ENCODE results near the gene SCYGR4. TPM values are rescaled to one million over a fixed set of nuclear protein-coding genes. Genes with fewer than 3 reads are reported as not detected.

Gene SCYGR4
- total RNA-seq, 1 donor from 2014 or later: not detected

DNA sequence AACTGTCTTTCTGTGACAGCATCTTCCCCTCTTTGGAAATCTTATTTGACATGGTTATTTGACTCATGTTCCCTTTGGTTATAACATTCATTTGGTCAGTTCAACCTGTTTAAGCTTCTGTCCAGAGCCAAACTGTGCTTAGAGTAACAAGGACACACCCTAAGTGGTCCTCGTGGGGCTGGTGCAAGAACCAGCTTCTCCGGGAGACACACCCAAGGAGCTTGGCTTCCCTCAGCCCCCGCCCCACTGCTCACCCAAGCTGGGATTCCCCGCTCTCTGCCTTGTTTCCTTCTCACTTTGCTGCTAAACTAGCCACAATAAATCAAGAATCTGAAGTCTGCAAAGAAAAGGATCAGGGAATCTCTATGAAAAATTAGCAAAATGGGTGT lies 4.0 kb upstream of the SCYGR4 start:
- H3K4me3 Mint-ChIP-seq (ENCODE audit: unreplicated experiment): no peak overlapping the region
- DNase-seq: no peak
- H3K4me1 Mint-ChIP-seq (ENCODE audit: low read depth, unreplicated experiment): peaks cover 13% of the 10 kb centered on the region
- no peak overlapping the region for H3K27ac Mint-ChIP-seq (ENCODE audit: unreplicated experiment)
- H3K27me3 Mint-ChIP-seq (ENCODE audit: unreplicated experiment): peaks cover 6% of the 10 kb centered on the region
- peaks cover 2% of the 10 kb centered on the region for H3K9me3 Mint-ChIP-seq (ENCODE audit: unreplicated experiment)
- TF ChIP-seq, protein P1, sequence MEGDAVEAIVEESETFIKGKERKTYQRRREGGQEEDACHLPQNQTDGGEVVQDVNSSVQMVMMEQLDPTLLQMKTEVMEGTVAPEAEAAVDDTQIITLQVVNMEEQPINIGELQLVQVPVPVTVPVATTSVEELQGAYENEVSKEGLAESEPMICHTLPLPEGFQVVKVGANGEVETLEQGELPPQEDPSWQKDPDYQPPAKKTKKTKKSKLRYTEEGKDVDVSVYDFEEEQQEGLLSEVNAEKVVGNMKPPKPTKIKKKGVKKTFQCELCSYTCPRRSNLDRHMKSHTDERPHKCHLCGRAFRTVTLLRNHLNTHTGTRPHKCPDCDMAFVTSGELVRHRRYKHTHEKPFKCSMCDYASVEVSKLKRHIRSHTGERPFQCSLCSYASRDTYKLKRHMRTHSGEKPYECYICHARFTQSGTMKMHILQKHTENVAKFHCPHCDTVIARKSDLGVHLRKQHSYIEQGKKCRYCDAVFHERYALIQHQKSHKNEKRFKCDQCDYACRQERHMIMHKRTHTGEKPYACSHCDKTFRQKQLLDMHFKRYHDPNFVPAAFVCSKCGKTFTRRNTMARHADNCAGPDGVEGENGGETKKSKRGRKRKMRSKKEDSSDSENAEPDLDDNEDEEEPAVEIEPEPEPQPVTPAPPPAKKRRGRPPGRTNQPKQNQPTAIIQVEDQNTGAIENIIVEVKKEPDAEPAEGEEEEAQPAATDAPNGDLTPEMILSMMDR (IDR thresholded peaks at IDR 0.05; ENCODE audit: partially characterized antibody, unreplicated experiment): no peak
- H3K36me3 Mint-ChIP-seq (ENCODE audit: unreplicated experiment): no peaks in the 10 kb centered on the region

- H3K27ac Mint-ChIP-seq (ENCODE audit: unreplicated experiment): no peak overlapping the region
- no peak for DNase-seq
- peaks cover 6% of the 10 kb centered on the region for H3K27me3 Mint-ChIP-seq (ENCODE audit: unreplicated experiment)
- H3K36me3 Mint-ChIP-seq (ENCODE audit: unreplicated experiment): no peaks in the 10 kb centered on the region
- TF ChIP-seq, protein P1 (IDR thresholded peaks at IDR 0.05; ENCODE audit: partially characterized antibody, unreplicated experiment): no peak
- no peak overlapping the region for H3K4me3 Mint-ChIP-seq (ENCODE audit: unreplicated experiment)
- H3K9me3 Mint-ChIP-seq (ENCODE audit: unreplicated experiment): peaks cover 2% of the 10 kb centered on the region
- H3K4me1 Mint-ChIP-seq (ENCODE audit: low read depth, unreplicated experiment): peaks cover 13% of the 10 kb centered on the region
These were observed 3.1 kb upstream of the SCYGR4 start for GRCh38 chr2:227614246-227614645.

- H3K27ac Mint-ChIP-seq (ENCODE audit: unreplicated experiment): no peak within 1 kb of the TSS
- no peak within 1 kb of the TSS for H3K4me3 Mint-ChIP-seq (ENCODE audit: unreplicated experiment)
- peaks cover 6% of the 10 kb centered on the region for H3K27me3 Mint-ChIP-seq (ENCODE audit: unreplicated experiment)
- TF ChIP-seq, protein P1 (IDR thresholded peaks at IDR 0.05; ENCODE audit: partially characterized antibody, unreplicated experiment): no peak
- no peaks in the 10 kb centered on the region for H3K36me3 Mint-ChIP-seq (ENCODE audit: unreplicated experiment)
- H3K9me3 Mint-ChIP-seq (ENCODE audit: unreplicated experiment): peaks cover 2% of the 10 kb centered on the region
- peaks cover 13% of the 10 kb centered on the region for H3K4me1 Mint-ChIP-seq (ENCODE audit: low read depth, unreplicated experiment)
- no peak for DNase-seq
These were observed 2.6 kb upstream of the SCYGR4 start, which contains the start of gene SCYGR3 for GRCh38 chr2:227614740-227615139. Gene SCYGR3 (minus strand): TSS chr2:227614840. CDS start chr2:227614840, 0 bp downstream.

DNA sequence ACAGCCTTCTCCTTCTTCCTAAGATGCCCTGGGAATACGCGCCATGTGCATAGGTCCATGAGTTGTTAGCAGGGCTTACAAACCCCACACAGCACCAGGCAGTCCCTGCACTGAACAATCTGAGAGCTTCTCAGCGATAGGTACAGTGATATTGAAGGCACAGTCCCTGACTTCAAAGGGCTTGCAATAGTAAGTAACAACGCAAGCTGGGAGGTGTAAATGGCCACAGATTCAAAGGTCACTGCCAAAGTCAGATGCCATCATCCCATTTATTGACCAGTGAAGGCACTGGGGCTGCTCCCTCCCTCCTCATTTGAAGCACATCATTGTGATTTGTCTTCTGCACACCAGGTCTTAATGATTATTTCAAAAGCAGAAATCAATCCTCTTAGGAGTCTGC lies 2.1 kb upstream of the SCYGR4 start:
- TF ChIP-seq, protein P1 (IDR thresholded peaks at IDR 0.05; ENCODE audit: partially characterized antibody, unreplicated experiment): no peak
- no peak for DNase-seq
- Mint-ChIP-seq H3K27me3 (ENCODE audit: unreplicated experiment) (peaks cover 6% of the 10 kb centered on the region), H3K4me3 (ENCODE audit: unreplicated experiment) (no peak overlapping the region), H3K27ac (ENCODE audit: unreplicated experiment) (no peak overlapping the region), H3K36me3 (ENCODE audit: unreplicated experiment) (no peaks in the 10 kb centered on the region), H3K4me1 (ENCODE audit: low read depth, unreplicated experiment) (peaks cover 13% of the 10 kb centered on the region), H3K9me3 (ENCODE audit: unreplicated experiment) (peaks cover 2% of the 10 kb centered on the region)

DNA sequence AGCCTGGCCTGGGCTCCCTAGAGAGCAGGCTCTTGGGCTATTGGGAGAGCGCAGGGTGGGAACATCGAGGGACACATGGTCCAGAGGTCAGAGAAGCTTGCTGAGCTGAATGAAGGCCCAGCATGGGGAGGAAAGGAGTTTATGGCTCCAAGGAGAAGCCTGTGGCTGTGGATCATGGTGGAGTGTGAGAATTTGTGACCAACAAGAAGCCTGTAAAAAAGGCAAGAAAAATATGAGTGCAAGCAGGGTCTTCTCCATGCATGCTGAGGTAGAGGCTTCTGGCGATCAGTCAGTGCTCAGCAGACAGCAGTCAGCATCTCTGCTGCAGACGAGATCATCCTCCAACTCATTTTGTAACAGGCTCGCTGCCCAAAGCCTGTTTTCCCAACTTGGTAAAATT lies 1.4 kb upstream of the SCYGR4 start:
- Mint-ChIP-seq H3K4me1 (ENCODE audit: low read depth, unreplicated experiment) (peaks cover 13% of the 10 kb centered on the region), H3K36me3 (ENCODE audit: unreplicated experiment) (no peaks in the 10 kb centered on the region), H3K27ac (ENCODE audit: unreplicated experiment) (no peak overlapping the region), H3K9me3 (ENCODE audit: unreplicated experiment) (peaks cover 2% of the 10 kb centered on the region), H3K4me3 (ENCODE audit: unreplicated experiment) (no peak overlapping the region), H3K27me3 (ENCODE audit: unreplicated experiment) (peaks cover 6% of the 10 kb centered on the region)
- no peak for DNase-seq
- TF ChIP-seq, protein P1 (IDR thresholded peaks at IDR 0.05; ENCODE audit: partially characterized antibody, unreplicated experiment): no peak
